Measurements from ENCODE around the gene GPR15. TPM values are rescaled to one million over a fixed set of nuclear protein-coding genes. Genes with fewer than 3 reads are reported as not detected.

Gene GPR15
- total and polyA plus RNA-seq, 2 donors: 0.61 TPM; not detected in 1

GRCh38 chr3:98518816-98519215 lies 13.0 kb upstream of the GPR15 start:
- Histone ChIP-seq H3K36me3 (ENCODE audit: insufficient read depth) (no peaks in the 10 kb centered on the region), H3K27ac (ENCODE audit: low read depth) (no peak overlapping the region), H3K4me1 (ENCODE audit: insufficient read depth) (peaks cover 2% of the 10 kb centered on the region), H3K4me3 (ENCODE audit: low read depth, low read length) (no peak overlapping the region)
- no peak for DNase-seq (ENCODE audit: extremely low spot score)
- 95% methylated on average over 2 of the region's 2 CpGs for whole genome bisulfite sequencing

- WGBS: 94% methylated on average over 1 of the region's 1 CpG
- H3K36me3 ChIP-seq (ENCODE audit: insufficient read depth): no peaks in the 10 kb centered on the region
- DNase-seq (ENCODE audit: extremely low spot score): no peak
Observed at GRCh38 chr3:98519351-98519750, 12.4 kb upstream of the GPR15 start.

GRCh38 chr3:98521897-98522543 lies 9.8 kb upstream of the GPR15 start:
- H3K4me1 ChIP-seq (ENCODE audit: insufficient read depth): peaks cover 2% of the 10 kb centered on the region
- H3K36me3 ChIP-seq (ENCODE audit: insufficient read depth): no peaks in the 10 kb centered on the region
- peak; percentile 66 for DNase-seq (ENCODE audit: extremely low spot score)
- H3K4me3 ChIP-seq (ENCODE audit: low read depth, low read length): peak overlapping the region; percentile 75
- WGBS: under 1% methylated on average over 16 of the region's 16 CpGs
- peak overlapping the region; percentile 96 for H3K27ac ChIP-seq (ENCODE audit: low read depth)

More at GRCh38 chr3:98519351-98519750, 12.4 kb upstream of the GPR15 start:
- Histone ChIP-seq H3K4me3 (ENCODE audit: low read depth, low read length) (no peak overlapping the region), H3K27ac (ENCODE audit: low read depth) (no peak overlapping the region), H3K4me1 (ENCODE audit: insufficient read depth) (peaks cover 2% of the 10 kb centered on the region)

- H3K27ac ChIP-seq (ENCODE audit: low read depth): peak within 1 kb of the TSS; percentile 96
- WGBS: under 1% methylated on average over 63 of the region's 63 CpGs
Observed at GRCh38 chr3:98522544-98523281, 9.1 kb upstream of the GPR15 start, which contains the start of gene CLDND1. Gene CLDND1, minus strand, starts transcription at chr3:98522902. Its CDS starts 1,478 bp downstream, at chr3:98521424.

GRCh38 chr3:98525494-98525893 lies 6.3 kb upstream of the GPR15 start:
- H3K4me1 ChIP-seq (ENCODE audit: insufficient read depth): no peaks in the 10 kb centered on the region

More at GRCh38 chr3:98522544-98523281, 9.1 kb upstream of the GPR15 start, which contains the start of gene CLDND1:
- Histone ChIP-seq H3K4me1 (ENCODE audit: insufficient read depth) (peaks cover 2% of the 10 kb centered on the region), H3K4me3 (ENCODE audit: low read depth, low read length) (peak within 1 kb of the TSS; percentile 75), H3K36me3 (ENCODE audit: insufficient read depth) (no peaks in the 10 kb centered on the region)
- peak; percentile 91 for DNase-seq (ENCODE audit: extremely low spot score)

GRCh38 chr3:98528474-98529346 lies 3.1 kb upstream of the GPR15 start:
- 39% methylated on average over 4 of the region's 4 CpGs for WGBS
- no peak for DNase-seq (ENCODE audit: extremely low spot score)
- Histone ChIP-seq H3K36me3 (ENCODE audit: insufficient read depth) (no peaks in the 10 kb centered on the region), H3K4me3 (ENCODE audit: low read depth, low read length) (no peak overlapping the region), H3K27ac (ENCODE audit: low read depth) (no peak overlapping the region), H3K4me1 (ENCODE audit: insufficient read depth) (no peaks in the 10 kb centered on the region)

More at GRCh38 chr3:98525494-98525893, 6.3 kb upstream of the GPR15 start:
- Histone ChIP-seq H3K4me3 (ENCODE audit: low read depth, low read length) (no peak overlapping the region), H3K36me3 (ENCODE audit: insufficient read depth) (no peaks in the 10 kb centered on the region), H3K27ac (ENCODE audit: low read depth) (no peak overlapping the region)
- DNase-seq (ENCODE audit: extremely low spot score): no peak
- WGBS: 85% methylated on average over 6 of the region's 6 CpGs

- Histone ChIP-seq H3K36me3 (ENCODE audit: insufficient read depth) (no peaks in the 10 kb centered on the region), H3K4me3 (ENCODE audit: low read depth, low read length) (no peak overlapping the region), H3K27ac (ENCODE audit: low read depth) (no peak overlapping the region), H3K4me1 (ENCODE audit: insufficient read depth) (no peaks in the 10 kb centered on the region)
- no peak for DNase-seq (ENCODE audit: extremely low spot score)
- 89% methylated on average over 8 of the region's 8 CpGs for whole genome bisulfite sequencing
Observed at GRCh38 chr3:98529856-98530459, 1.8 kb upstream of the GPR15 start.

- no peak for DNase-seq (ENCODE audit: extremely low spot score)
- Histone ChIP-seq H3K4me1 (ENCODE audit: insufficient read depth) (no peaks in the 10 kb centered on the region), H3K36me3 (ENCODE audit: insufficient read depth) (no peaks in the 10 kb centered on the region), H3K27ac (ENCODE audit: low read depth) (no peak overlapping the region), H3K4me3 (ENCODE audit: low read depth, low read length) (no peak overlapping the region)
- WGBS: 85% methylated on average over 2 of the region's 2 CpGs
Observed at GRCh38 chr3:98530676-98531075, 1.1 kb upstream of the GPR15 start.

GRCh38 chr3:98532275-98532637 lies 478 bp downstream of the GPR15 start:
- Histone ChIP-seq H3K27ac (ENCODE audit: low read depth) (no peak overlapping the region), H3K4me1 (ENCODE audit: insufficient read depth) (no peaks in the 10 kb centered on the region), H3K4me3 (ENCODE audit: low read depth, low read length) (peak overlapping the region; percentile 11), H3K36me3 (ENCODE audit: insufficient read depth) (no peaks in the 10 kb centered on the region)
- DNase-seq (ENCODE audit: extremely low spot score): no peak
- WGBS: 83% methylated on average over 5 of the region's 5 CpGs

GRCh38 chr3:98532709-98533571 lies 1.2 kb downstream of the GPR15 start:
- Histone ChIP-seq H3K4me3 (ENCODE audit: low read depth, low read length) (peak overlapping the region; percentile 11), H3K36me3 (ENCODE audit: insufficient read depth) (no peaks in the 10 kb centered on the region), H3K27ac (ENCODE audit: low read depth) (no peak overlapping the region), H3K4me1 (ENCODE audit: insufficient read depth) (no peaks in the 10 kb centered on the region)
- 89% methylated on average over 6 of the region's 6 CpGs for WGBS
- DNase-seq (ENCODE audit: extremely low spot score): no peak

GRCh38 chr3:98534168-98534567 lies 2.4 kb downstream of the GPR15 start:
- 92% methylated on average over 2 of the region's 2 CpGs for WGBS
- no peak overlapping the region for H3K27ac ChIP-seq (ENCODE audit: low read depth)
- H3K36me3 ChIP-seq (ENCODE audit: insufficient read depth): no peaks in the 10 kb centered on the region
- no peak for DNase-seq (ENCODE audit: extremely low spot score)
- H3K4me1 ChIP-seq (ENCODE audit: insufficient read depth): no peaks in the 10 kb centered on the region
- H3K4me3 ChIP-seq (ENCODE audit: low read depth, low read length): no peak overlapping the region

- WGBS: 96% methylated on average over 1 of the region's 1 CpG
- no peak overlapping the region for H3K4me3 ChIP-seq (ENCODE audit: low read depth, low read length)
- H3K4me1 ChIP-seq (ENCODE audit: insufficient read depth): no peaks in the 10 kb centered on the region
- H3K36me3 ChIP-seq (ENCODE audit: insufficient read depth): no peaks in the 10 kb centered on the region
- DNase-seq (ENCODE audit: extremely low spot score): no peak
- H3K27ac ChIP-seq (ENCODE audit: low read depth): no peak overlapping the region
Observed at GRCh38 chr3:98534734-98535133, 3.0 kb downstream of the GPR15 start.

Data from urinary bladder (tissue), 4 donors.